Endometrial microvascular endothelial cells (primary cell): ENCODE results near the gene TBL3. TPM values are rescaled to one million over a fixed set of nuclear protein-coding genes. Genes with fewer than 3 reads are reported as not detected.

Experiments
- in situ Hi-C: cut with HindIII; loops from 2 replicates; pipeline ENCODE4 v1.10.0; 2017; ENCODE audit warnings: low sequenced_read_pairs, low pct_unique_long_range_greater_than_20kb; ENCODE audit errors: inconsistent ontology term
- total RNA-seq: library from RNA; depleted of rRNA; stranded (reverse); fragments of >200 nt; gene quantifications from one replicate; pipeline ENCODE4 v1.2.3, GENCODE V29; 2015; ENCODE audit errors: inconsistent ontology term

Gene TBL3
- total RNA-seq, 1 donor from 2014 or later, result 79.9 TPM

DNA sequence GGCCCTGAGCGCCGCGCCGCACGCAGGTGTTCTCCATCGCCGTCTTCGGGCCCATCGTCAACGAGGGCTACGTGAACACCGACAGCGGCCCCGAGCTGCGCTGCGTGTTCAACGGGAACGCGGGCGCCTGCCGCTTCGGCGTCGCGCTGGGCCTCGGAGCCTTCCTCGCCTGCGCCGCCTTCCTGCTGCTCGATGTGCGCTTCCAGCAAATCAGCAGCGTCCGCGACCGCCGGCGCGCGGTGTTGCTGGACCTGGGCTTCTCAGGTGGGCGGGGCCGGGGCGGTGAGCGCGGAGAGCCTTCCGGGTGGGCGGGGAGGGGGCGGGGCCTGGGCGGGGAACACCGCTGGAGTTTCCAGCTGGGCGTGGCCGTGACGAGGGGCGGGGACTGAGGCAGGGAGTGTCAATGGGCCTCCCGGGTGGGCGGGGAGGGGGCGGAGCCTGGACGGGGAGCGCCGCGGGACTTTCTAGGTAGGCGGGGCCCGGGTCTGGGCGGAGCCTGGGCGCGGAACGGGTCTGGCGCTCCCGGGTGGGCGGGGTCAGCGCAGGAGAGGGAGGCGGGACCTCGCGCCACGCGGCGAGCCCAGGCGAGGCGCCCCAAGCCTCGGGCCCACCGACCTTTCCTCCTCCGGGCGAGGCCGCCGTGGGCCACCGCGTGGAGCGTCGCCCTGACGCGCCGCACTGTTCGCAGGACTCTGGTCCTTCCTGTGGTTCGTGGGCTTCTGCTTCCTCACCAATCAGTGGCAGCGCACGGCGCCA, 20.3 kb downstream of the TBL3 start:
- in situ Hi-C loops, result no loop called here

DNA sequence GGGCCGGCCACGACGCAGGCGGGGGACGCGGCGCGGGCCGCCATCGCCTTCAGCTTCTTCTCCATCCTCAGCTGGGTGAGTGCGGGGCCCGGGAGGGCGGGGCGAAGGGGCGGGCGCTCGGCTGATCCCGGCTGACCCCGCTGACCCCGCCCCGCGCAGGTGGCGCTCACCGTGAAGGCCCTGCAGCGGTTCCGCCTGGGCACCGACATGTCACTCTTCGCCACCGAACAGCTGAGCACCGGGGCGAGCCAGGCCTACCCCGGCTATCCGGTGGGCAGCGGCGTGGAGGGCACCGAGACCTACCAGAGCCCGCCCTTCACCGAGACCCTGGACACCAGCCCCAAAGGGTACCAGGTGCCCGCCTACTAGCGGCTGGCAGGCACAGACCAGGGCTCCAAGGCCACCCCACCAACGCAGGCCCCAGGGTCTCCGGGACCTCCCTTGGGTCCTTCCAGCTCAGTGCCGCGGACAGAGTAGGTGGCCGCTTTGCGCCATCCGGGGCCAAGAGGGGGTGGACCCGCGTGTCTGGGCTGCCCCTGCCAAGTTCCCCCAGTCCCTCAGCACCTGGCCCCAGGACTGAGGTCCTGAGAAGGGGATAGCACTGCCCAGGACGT, 21.0 kb downstream of the TBL3 start:
- in situ Hi-C loops, result no loop called here

DNA sequence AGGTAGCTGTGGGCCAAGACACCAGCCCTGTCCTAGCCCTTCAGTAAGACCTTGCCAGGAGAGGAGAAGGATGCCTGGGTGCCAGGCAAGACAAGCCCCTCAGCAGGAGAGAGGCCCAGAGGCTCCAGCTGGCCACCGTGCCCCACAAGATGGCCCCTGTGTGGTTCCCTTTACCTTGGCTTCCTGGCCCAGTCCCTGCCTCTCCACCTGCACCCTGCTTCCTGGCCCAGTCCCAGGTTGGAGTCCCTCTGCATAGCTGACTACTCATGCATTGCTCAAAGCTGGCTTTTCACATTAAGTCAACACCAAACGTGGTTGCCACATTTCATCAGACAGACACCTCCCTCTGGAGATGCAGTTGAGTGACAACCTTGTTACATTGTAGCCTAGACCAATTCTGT, 21.9 kb downstream of the TBL3 start:
- in situ Hi-C loops, result no loop called here

DNA sequence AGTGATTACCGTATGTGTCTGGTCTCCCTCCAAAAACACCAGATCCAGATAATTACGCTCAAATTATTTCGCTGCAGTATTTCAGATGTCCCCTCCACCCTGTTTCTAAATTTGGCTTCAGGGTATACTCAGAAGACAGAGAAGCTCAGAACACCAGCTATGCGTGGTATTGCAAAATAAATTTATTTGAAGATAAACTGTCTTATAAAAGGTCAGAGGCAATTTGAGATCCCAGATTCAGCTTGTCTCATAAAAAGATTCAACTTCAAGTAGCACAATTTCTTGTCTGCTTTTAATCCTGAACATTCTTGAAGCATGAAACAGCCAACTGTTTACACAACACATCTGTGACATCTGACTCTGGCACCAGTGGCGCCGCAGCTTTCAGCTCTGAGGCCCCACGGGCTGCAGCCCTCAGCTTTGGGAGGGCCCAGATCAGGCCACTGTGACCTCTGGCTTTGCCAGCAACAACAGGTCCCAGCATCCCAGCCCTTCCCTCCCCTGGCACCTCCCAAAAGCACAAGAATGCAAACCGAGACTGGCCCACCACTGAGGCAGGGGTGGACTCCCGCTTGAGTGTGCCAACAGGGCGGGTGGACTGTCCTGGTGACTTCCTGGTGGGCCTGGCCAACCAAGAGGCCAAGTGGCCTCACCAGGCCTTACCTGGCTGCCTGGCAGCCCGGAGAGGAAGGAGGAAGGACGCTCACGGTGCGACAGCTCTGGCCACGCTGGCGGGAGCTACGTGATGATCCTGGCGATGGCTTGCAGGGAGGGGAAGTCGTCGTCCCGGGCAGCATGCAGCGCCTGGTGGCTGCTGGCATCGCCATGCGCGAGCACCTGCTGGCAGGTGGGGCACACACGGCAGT, 25.9 kb downstream of the TBL3 start:
- in situ Hi-C loops, result no loop called here

DNA sequence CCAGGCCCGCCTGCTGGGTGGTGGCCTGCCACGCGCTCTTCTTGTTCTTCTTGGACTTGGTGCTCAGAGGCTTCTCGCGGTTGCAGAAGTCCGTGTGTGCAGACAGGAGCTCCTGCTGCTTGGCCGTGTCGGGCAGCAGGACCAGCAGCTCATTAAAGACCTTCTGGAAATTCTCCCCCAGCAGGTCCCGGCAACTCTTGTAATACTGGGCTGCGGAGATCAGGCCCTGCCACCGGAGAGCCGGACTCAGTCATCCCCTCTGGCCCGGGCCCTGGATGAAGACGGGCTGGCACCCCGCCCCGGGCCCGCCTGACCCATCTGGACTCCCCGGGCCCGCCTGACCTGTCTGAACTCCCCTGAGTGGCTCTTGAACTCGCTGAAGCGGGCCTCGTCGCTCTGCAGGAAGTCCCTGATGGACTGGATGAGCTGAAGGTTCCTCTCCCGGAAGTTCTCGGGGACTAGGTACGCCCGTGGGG, 26.5 kb downstream of the TBL3 start:
- in situ Hi-C loops, result no loop called here

DNA sequence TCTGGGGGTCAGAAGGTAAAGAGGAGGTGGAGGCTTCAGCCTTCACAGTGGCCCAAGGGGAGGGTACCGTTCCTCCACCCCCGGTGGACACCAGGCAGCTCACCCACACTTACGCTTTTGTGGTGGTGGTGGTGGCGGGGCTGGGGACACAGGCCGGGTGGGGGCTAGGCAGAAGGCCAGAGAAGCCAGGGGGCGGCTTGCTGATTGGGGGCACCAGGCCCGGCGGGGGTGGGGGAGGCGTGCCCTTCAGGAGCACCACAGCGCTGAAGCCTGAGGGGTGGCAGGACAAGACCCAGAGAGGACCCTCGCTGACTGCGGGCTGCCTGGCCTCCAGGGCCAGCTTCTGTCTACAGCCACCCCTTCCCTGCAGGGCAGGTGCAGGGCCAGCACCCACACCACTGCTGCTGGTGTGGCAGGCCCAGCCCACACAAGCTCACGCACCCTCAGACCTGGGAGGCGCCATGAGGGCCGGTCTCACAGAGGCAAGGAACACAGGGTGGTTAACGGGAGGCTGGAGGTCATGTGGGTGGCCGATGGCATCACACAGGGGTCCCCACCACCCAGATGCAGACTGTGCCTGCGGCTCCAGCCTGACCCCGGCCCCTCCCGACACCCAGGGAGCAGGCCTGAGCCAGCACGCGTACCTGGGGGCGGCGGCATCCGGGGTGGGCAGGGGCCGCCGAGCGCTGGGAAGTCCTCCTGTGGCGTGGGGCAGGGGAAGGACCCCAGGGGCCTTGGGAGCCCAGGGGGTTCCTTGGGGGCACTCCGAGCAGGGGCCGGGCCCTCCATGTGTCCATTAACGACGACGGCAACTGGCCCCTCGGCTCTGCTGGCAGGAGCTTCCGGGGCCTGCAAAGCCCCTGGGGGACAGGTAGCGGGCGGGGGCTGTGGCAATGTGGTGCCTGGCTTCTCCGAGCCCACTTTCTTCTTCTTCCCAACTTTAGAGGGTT, 27.3 kb downstream of the TBL3 start:
- in situ Hi-C loops, result no loop called here

DNA sequence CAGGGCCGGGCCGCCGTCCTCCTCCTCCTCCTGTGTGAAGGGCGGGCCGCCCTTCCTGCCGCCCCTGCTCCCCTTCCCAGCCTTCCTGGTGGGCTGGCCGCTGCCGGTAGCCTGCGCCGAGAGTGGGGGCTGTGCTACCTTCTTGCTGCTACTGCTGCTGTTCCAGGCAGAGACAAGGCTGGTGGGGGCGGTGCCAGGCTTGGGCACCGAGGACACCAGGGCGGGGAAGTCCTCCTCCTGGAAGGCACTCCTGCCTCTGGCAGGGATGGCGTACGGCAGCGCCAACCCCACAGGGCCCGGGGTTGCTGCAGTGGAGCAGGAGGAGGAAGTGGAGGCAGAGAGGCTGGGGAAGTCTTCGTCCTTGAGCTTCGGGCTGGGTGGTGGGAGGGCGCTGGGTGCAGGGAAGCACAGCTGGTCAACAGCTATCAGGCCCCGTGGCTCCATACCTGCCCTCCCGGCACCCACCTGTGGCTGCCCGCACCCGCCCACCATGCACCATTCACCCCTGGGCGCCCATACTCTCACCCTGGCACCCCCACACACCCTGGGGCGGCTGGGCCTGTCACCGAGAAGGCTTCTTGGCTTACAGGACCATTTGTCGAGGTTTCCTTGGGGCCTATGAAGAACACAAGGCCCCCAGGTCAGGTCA, 28.1 kb downstream of the TBL3 start:
- in situ Hi-C loops, result no loop called here

DNA sequence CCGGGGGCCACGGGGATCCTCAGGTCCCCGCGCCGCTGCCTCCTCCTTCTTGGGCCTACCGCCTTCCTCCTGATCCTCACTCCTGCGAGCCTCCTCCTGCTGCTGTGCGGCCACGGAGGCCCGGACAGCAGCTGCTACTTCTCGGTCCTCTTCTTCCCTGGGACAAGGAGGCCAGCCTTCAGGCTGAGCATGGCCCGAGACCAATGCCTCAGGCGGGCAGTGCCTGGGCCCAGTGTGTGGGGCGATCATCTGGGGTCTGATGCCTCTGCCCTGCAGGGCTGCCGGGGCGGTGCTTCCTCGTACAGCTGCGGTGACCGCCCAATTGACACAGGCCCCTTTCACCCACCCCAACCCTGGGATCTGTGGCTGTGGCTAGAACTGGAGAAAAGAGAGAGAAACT, 29.2 kb downstream of the TBL3 start:
- in situ Hi-C loops, result no loop called here

DNA sequence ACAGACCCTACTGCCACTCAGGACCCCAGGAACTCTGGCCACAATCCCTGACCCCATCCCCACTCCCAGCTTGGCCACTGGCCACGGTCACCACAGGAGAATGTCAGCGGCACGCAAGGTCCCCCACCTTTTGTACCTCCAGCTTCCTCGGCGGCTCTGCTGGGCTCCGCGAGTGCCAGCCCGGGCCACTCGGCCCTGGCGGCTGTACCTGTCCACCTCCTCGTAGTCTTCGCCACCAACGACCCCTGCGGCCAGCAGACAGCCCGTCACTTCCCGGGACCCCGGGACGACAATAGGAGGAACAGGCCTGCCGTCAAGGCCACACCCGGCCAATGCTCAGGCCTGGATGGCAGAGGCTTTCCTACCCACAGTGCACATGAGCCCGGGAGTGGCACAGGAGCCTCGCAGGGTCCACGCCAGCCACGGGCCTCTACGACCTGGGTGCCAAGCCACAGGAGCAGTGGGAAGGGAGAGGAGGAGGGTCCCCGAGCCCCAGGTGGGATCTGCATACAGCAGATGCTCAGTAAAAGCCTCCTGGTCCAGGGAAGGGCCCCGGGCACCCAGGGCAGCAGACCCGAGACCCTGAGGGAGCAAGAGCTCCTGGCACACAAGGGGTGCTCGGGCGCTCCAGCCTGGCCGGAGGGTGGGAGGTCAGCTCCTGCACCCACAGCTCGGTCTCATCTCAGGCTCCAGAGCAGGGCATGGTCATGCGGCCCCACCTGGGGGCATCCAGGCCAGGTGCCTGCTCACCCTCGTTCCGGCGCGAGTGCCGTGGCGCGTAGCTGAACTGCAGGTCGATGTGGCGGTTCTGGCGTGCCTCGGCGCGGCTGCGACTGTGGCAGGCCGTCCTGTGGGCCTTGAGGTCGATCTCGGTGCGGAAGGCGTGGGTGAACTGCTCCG, 29.9 kb downstream of the TBL3 start:
- in situ Hi-C loops, result no loop called here

DNA sequence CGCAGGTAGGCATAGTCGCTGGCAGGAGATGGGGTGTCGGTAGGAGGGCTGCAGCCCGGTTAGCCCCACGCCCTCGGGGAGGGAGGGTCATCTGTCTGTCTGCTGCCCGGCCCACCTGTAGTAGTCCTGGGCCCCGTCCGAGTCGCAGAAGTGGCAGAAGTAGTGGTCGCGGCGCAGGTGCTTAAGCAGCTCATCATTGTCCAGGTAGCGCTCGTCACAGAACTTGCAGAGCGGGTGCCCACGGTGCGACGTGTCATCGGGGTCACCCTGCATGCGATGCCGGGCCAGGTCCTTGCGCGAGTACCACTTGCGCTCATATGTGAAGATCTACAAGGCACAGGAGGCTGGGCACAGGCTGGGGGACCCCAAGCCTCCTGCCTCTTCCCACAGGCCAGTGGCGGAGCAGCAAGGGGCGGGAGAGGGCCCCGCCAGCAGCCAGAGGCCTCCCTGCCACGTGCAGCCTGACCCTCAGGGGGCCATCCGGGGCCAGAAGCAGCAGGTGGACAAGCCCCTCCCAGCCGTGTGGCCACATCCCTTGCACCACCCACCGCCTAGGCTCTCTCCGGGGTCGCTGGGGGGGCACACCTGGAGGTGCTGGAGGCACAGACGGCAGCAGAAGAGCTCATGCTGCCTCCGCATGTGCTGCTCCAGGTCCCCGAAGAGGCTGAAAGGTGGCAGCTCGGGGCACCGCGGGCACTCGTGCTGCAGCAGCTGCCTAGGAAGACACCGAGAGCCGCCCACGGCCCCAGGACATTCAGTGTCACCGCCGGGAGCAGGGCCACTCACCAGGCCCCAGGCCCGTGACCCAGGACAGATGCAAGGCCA, 30.8 kb downstream of the TBL3 start:
- in situ Hi-C loops, result no loop called here

DNA sequence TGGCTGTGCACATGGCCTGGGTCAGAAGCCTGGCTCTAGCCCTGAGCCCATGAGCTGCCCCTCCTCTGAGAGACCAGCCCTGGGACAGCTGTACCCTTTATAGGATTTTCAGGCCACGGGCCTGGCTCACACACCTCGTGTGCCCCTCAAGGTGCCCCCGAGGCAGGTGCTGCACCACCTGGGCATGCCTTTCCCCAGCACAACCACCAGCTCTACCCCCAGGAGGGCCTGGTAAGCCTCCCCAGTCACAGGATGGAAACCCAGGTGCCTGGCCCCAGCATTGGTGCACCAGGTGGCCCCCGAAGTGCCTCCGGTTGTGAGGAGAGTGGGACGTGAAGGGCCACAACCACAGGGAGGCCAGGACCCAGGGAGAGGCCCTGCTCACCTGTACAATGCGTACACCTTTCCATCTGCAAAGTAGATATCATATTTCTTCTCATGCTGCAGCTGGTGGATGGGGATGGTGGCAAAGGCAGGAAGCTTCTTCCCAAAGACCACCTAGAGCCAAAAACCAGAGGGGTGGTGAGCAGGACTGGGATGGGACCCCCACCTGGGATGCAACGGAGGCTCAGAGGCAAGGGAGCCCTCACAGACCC, 31.5 kb downstream of the TBL3 start:
- in situ Hi-C loops, result no loop called here

DNA sequence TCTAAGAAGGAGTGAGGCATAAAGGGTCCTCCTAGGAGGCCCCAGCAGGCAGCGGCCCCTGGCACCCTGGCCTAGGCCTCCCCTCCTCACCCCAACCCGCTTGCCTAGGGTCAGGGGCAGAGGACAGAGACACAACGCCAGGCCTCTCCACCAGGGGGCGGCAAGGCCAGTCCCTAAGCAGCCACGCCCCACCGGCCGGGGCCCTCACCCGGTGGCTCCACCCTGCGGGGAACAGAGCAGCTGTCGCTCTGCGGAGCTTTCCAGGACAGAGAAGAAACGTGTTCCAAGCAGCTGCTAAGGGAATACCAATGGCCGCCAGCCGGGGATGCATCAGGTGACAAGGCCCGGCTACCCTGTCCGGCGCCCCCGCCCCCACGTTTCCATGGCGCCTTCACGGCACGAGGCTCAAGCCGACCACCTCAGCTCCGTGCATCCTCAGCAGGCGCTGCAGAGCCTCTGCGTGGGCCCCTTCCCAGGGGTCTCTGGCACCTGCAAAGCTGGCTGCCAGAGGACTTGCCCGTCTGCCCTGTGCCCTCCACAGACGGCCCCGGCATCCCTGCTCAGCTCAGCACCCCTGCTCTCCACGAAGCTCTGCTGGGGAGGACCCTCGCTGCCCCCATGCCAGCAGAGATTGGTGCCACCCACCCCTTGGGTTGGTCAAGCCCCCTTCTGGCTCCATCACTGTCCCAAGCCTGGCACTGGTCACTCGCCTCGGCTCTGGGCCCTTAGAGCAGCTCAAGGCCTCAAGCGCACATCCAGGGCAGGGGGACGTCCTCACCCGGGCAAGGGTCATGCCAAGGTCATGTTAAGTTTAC, 32.2 kb downstream of the TBL3 start:
- in situ Hi-C loops, result no loop called here

DNA sequence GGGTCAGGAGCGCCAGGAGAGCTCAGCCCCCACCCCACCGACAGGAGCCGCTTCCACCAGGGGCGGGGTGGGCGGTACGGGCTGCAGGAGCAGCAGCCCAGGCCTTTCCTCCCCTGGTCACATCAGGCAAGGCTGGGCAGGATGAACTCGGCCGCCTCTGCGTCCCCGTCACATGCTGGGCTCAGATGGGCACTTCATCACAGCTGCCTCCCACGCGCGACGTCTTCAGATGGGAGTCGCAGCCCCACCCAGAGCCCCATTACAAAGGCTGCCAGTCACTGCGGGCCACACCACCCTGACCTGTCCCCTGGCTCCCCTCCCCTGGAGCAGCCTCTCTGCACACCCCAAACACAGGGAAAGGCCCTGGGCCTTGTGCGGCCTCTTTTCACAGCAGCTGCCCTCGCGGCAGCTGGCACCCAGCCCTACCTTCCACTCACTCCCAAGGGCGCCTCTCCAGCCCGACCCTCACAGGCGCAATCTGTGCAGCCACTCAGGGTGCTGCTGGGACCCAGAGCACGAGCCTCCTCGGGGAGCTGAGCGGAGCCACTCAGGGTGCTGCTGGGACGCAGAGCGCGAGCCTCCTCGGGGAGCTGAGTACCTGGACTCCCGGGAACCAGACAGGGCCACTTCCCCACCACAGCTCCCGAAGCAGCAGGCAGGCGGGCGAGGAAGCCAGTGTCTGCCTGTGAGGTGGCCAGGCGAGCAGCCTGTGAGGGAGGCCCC, 33.1 kb downstream of the TBL3 start:
- in situ Hi-C loops, result no loop called here

DNA sequence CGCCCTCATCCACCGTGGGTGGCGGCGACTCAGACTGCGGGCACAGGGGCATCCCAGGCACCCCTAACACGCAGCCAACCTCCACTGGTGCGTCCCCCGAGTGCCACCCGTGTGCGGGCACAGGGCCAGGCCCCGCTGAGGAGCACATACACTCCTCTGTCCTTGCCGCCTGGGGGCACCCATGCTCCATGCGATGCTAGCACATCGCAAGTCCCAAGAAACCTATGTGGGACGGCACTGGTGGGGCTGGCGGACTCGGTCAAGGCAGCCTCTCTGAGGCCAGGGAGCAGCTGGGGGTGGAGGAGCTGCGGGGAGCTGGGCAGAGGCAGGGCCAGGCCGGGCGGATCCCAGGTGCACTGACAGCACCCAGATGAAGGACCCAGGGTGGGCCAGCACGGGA, 33.8 kb downstream of the TBL3 start:
- in situ Hi-C loops, result no loop called here

DNA sequence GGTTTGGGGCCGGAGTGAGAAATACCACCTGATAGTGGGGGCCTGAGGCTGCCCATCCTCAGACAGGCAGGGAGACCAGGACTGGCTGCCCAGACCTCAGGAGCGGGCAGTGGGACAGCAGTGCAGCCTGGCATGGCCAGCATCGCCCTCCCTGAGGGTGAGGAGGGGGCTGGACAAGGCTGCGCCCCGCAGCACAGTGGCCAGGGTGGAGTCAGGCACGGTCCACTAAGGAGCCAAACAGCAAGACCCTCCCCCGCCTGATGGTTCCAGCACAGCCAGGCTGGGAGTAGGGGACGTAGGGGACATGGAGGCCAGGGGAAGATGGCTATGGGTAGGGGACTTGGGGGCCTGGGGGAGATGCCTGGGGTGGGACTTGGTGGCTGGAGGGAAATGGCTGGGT, 34.5 kb downstream of the TBL3 start:
- in situ Hi-C loops, result no loop called here
